ENCODE data around the gene TBATA. TPM values are rescaled to one million over a fixed set of nuclear protein-coding genes. Genes with fewer than 3 reads are reported as not detected.

The TBATA gene
- total RNA-seq, 1 experiment from 2014 or later, result not detected

GRCh38 chr10:70743430-70743788 lies 41.8 kb downstream of the TBATA start:
- Histone ChIP-seq H3K4me2 (ENCODE audit: low read length) (no peak overlapping the region), H3K9ac (ENCODE audit: low read length) (no peak overlapping the region), H3K4me3 (ENCODE audit: low read length) (no peak overlapping the region), H3K36me3 (ENCODE audit: low read depth, low read length) (no peaks in the 10 kb centered on the region), H3F3A (ENCODE audit: low read length, unreplicated experiment) (no peaks in the 10 kb centered on the region), H3K27me3 (ENCODE audit: low read length) (no peaks in the 10 kb centered on the region), H4K20me1 (ENCODE audit: low read length) (no peaks in the 10 kb centered on the region), H3K79me2 (ENCODE audit: low read length) (no peaks in the 10 kb centered on the region), H2AFZ (ENCODE audit: low read length) (no peak overlapping the region), H3K27ac (ENCODE audit: low read length) (no peak overlapping the region), H3K9me2 (replicated peaks; ENCODE audit: low read length) (no peaks in the 10 kb centered on the region), H3K4me1 (ENCODE audit: insufficient read depth, low read length) (no peaks in the 10 kb centered on the region), H3K9me3 (ENCODE audit: low read length) (no peaks in the 10 kb centered on the region)
- BruUV-seq (replicated peaks), result no TSS peak
- ChIA-PET POLR2A (ENCODE audit: unreplicated experiment) (no interaction called here), CTCF (no interaction called here)
- intact Hi-C loops (cut with micrococcal nuclease), result no loop called here
- ATAC-seq, result no peak
- no peak for DNase-seq
- TF ChIP-seq CTCF (conservative IDR thresholded peaks at IDR 0.05; ENCODE audit: low read depth, low read length), result no peak
- no peak for TF ChIP-seq EZH2 (IDR thresholded peaks at IDR 0.05; ENCODE audit: low read length, unreplicated experiment)
- no peak for TF ChIP-seq EZH2phosphoT487 (IDR thresholded peaks at IDR 0.05; ENCODE audit: borderline replicate concordance, low read length)

GRCh38 chr10:70742537-70743429 lies 42.4 kb downstream of the TBATA start:
- Histone ChIP-seq H4K20me1 (ENCODE audit: low read length) (no peaks in the 10 kb centered on the region), H3K4me3 (ENCODE audit: low read length) (no peak overlapping the region), H3K79me2 (ENCODE audit: low read length) (no peaks in the 10 kb centered on the region), H3F3A (ENCODE audit: low read length, unreplicated experiment) (no peaks in the 10 kb centered on the region), H3K4me1 (ENCODE audit: insufficient read depth, low read length) (no peaks in the 10 kb centered on the region), H3K36me3 (ENCODE audit: low read depth, low read length) (no peaks in the 10 kb centered on the region), H3K27ac (ENCODE audit: low read length) (no peak overlapping the region), H2AFZ (ENCODE audit: low read length) (no peak overlapping the region), H3K9ac (ENCODE audit: low read length) (no peak overlapping the region), H3K9me3 (ENCODE audit: low read length) (no peaks in the 10 kb centered on the region), H3K4me2 (ENCODE audit: low read length) (no peak overlapping the region), H3K9me2 (replicated peaks; ENCODE audit: low read length) (no peaks in the 10 kb centered on the region), H3K27me3 (ENCODE audit: low read length) (no peaks in the 10 kb centered on the region)
- intact Hi-C loops (cut with micrococcal nuclease), result no loop called here
- TF ChIP-seq EZH2phosphoT487 (IDR thresholded peaks at IDR 0.05; ENCODE audit: borderline replicate concordance, low read length), result no peak
- no peak for TF ChIP-seq CTCF (conservative IDR thresholded peaks at IDR 0.05; ENCODE audit: low read depth, low read length)
- TF ChIP-seq EZH2 (IDR thresholded peaks at IDR 0.05; ENCODE audit: low read length, unreplicated experiment), result no peak
- DNase-seq (no peak), ATAC-seq (no peak)
- BruUV-seq (replicated peaks), result no TSS peak
- CTCF ChIA-PET, result no interaction called here
- POLR2A ChIA-PET (ENCODE audit: unreplicated experiment), result no interaction called here

Data from PC-3 (cell line).